HG03280 (cell line): ENCODE measurements around the gene FBXL19.
A peak's percentile ranks its signal among the peaks of the same experiment; 100 is the strongest.
"Not testable (repeated sequence)": the region's sequence is repeated elsewhere in the genome, so short reads cannot be mapped to it uniquely, and the experiment has no call there.

Source experiments
- ATAC-seq: cut with Tn5 transposase; IDR thresholded peaks from one replicate; pipeline ENCODE4 v1.9.1; 2021; ENCODE audit warnings: mild to moderate bottlenecking, moderate library complexity; ENCODE audit not compliant: unreplicated experiment

FBXL19 gene

GRCh38 chr16:30921748-30922419 lies 1.5 kb upstream of the FBXL19 start:
- ATAC-seq: no peak

- peak; percentile 68 for ATAC-seq
These were observed 882 bp upstream of the FBXL19 start for GRCh38 chr16:30922420-30922959.

- peak; percentile 64 for ATAC-seq
These were observed 324 bp upstream of the FBXL19 start for GRCh38 chr16:30922960-30923535.

- no peak for ATAC-seq
These were observed 922 bp downstream of the FBXL19 start for GRCh38 chr16:30924076-30924912.

GRCh38 chr16:30924913-30925631 lies 1.7 kb downstream of the FBXL19 start:
- no peak for ATAC-seq

GRCh38 chr16:30925632-30925987 lies 2.2 kb downstream of the FBXL19 start:
- no peak for ATAC-seq

GRCh38 chr16:30925995-30926811 lies 2.8 kb downstream of the FBXL19 start:
- no peak for ATAC-seq

GRCh38 chr16:30926937-30927788 lies 3.8 kb downstream of the FBXL19 start:
- ATAC-seq: no peak

GRCh38 chr16:30927789-30928378 lies 4.5 kb downstream of the FBXL19 start:
- no peak for ATAC-seq

- ATAC-seq: no peak
These were observed 5.0 kb downstream of the FBXL19 start for GRCh38 chr16:30928390-30928789.

- no peak for ATAC-seq
These were observed 5.8 kb downstream of the FBXL19 start for GRCh38 chr16:30929167-30929566.

- ATAC-seq: no peak
These were observed 6.8 kb downstream of the FBXL19 start for GRCh38 chr16:30930160-30930571.

- no peak for ATAC-seq
These were observed 7.8 kb downstream of the FBXL19 start for GRCh38 chr16:30931068-30931650.

GRCh38 chr16:30934827-30935557 lies 11.6 kb downstream of the FBXL19 start:
- no peak for ATAC-seq

- ATAC-seq: no peak
These were observed 14.3 kb downstream of the FBXL19 start for GRCh38 chr16:30937692-30938091.

- not testable (repeated sequence) for ATAC-seq
These were observed 16.2 kb downstream of the FBXL19 start for GRCh38 chr16:30939571-30939970.

GRCh38 chr16:30941600-30942425 lies 18.4 kb downstream of the FBXL19 start:
- ATAC-seq: peak; percentile 88
